LHCN-M2 (cell line): ENCODE measurements around the gene YIPF1. TPM values are rescaled to one million over a fixed set of nuclear protein-coding genes. Genes with fewer than 3 reads are reported as not detected.

ENCODE experiments used
- total RNA-seq: library from RNA; depleted of rRNA; stranded (reverse); fragments of >200 nt; gene quantifications from 2 replicates; pipeline ENCODE4 v1.2.3, GENCODE V29; 2014; rRNA removed

Gene YIPF1
- total RNA-seq, 1 experiment from 2014 or later, result 28.0 TPM

Other genes starting within 250 kb of the YIPF1 start
- 3.7 and 4.6 TPM in 2 replicates for gene GLIS1, start 150.6 kb downstream of the YIPF1 start, total RNA-seq
- 39.3 and 42.0 TPM in 2 replicates for gene NDC1, start 51.5 kb downstream of the YIPF1 start, total RNA-seq
- gene DIO1, start 4.4 kb upstream of the YIPF1 start, total RNA-seq, result not detected in 2 replicates
- 43.3 and 46.4 TPM in 2 replicates for gene IFT25, start 55.9 kb upstream of the YIPF1 start, total RNA-seq
- 46.6 and 49.3 TPM in 2 replicates for gene LRRC42, start 56.6 kb upstream of the YIPF1 start, total RNA-seq
- not detected in 2 replicates for gene LDLRAD1, start 128.4 kb upstream of the YIPF1 start, total RNA-seq
- gene TMEM59, start 163.4 kb upstream of the YIPF1 start, total RNA-seq, result 247 and 269 TPM in 2 replicates
- 4.6 and 6.3 TPM in 2 replicates for gene TCEANC2, start 163.8 kb upstream of the YIPF1 start, total RNA-seq